A549 (cell line): ENCODE measurements around the gene ZNF672.

ENCODE experiments used
- CHD2 ChIP-seq: fragments of 150-350 bp; IDR thresholded peaks from 2 replicates; pipeline ENCODE4 v1.6.1; 2014; ENCODE audit warnings: low read length; ENCODE audit not compliant: partially characterized antibody
- FOSL2 ChIP-seq, 2 experiments: fragments of 450-650 bp in 1 of 2; fragments of >200 bp in 1 of 2; sonication (Bioruptor Twin) in 1 of 2; formaldehyde crosslinking; IDR thresholded peaks; 2 replicates each; pipeline versions ENCODE4 v1.5.0 to v1.6.1; 2016 to 2020; ENCODE audit warnings: mild to moderate bottlenecking in 1 of 2, moderate library complexity in 1 of 2
- FOXS1 ChIP-seq: fragments of 250-450 bp; sonication (Bioruptor Pico); IDR thresholded peaks from 2 replicates; pipeline ENCODE4 v1.5.0; 2020; ENCODE audit warnings: mild to moderate bottlenecking, moderate library complexity
- RCOR1 ChIP-seq: fragments of 150-350 bp; IDR thresholded peaks from 2 replicates; pipeline ENCODE4 v1.6.1; 2014; ENCODE audit warnings: antibody characterized with exemption, low read length, low read depth
- RFX5 ChIP-seq: fragments of 450-650 bp; IDR thresholded peaks from 2 replicates; pipeline ENCODE4 v1.7.1; 2014; ENCODE audit warnings: antibody characterized with exemption, mild to moderate bottlenecking, moderate library complexity
- TF ChIP-seq, protein P1 (sequence below): fragments of >200 bp; sonication (Bioruptor Twin); formaldehyde crosslinking; IDR thresholded peaks from 3 replicates; pipeline ENCODE4 v1.5.1; 2016

- TF ChIP-seq, protein P1, sequence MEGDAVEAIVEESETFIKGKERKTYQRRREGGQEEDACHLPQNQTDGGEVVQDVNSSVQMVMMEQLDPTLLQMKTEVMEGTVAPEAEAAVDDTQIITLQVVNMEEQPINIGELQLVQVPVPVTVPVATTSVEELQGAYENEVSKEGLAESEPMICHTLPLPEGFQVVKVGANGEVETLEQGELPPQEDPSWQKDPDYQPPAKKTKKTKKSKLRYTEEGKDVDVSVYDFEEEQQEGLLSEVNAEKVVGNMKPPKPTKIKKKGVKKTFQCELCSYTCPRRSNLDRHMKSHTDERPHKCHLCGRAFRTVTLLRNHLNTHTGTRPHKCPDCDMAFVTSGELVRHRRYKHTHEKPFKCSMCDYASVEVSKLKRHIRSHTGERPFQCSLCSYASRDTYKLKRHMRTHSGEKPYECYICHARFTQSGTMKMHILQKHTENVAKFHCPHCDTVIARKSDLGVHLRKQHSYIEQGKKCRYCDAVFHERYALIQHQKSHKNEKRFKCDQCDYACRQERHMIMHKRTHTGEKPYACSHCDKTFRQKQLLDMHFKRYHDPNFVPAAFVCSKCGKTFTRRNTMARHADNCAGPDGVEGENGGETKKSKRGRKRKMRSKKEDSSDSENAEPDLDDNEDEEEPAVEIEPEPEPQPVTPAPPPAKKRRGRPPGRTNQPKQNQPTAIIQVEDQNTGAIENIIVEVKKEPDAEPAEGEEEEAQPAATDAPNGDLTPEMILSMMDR = no peak
- TF ChIP-seq RCOR1 = no peak
- TF ChIP-seq FOXS1 (CRISPR knock-in tag) = no peak
- TF ChIP-seq FOSL2 (IDR thresholded peaks at IDR 0.05) = no peak
- TF ChIP-seq FOSL2 (CRISPR knock-in tag; IDR thresholded peaks at IDR 0.05) = no peak
- TF ChIP-seq CHD2 = no peak
- TF ChIP-seq RFX5 = no peak
These were observed 47.0 kb upstream of the ZNF672 start for GRCh38 chr1:248791010-248791409.
